HG02870 (cell line): Measurements from ENCODE around the gene LUC7L2.
"Not testable (repeated sequence)": the region's sequence is repeated elsewhere in the genome, so short reads cannot be mapped to it uniquely, and the experiment has no call there.

Experiments
- ATAC-seq: cut with Tn5 transposase; IDR thresholded peaks from one replicate; pipeline ENCODE4 v1.9.1; 2021; ENCODE audit warnings: mild to moderate bottlenecking, moderate library complexity; ENCODE audit not compliant: unreplicated experiment

The LUC7L2 gene

DNA sequence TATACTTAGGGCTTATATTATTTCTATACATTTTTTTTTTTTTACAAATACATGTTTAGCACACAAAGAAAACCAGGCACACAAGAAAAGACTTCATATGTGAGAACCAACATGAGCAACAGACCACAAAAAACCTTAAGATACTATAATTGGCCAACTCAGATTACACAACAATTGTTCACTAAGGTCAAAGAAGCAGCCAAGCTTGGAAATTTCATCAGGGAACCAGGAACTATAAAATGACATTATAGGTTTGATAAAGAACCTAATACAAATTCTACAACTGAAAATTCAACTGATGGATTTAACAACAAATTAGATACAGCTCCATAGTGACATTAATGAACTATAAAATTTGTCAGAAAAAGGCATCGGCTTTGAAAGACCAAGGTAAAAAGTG, 4.4 kb upstream of the LUC7L2 start:
- no peak for ATAC-seq

DNA sequence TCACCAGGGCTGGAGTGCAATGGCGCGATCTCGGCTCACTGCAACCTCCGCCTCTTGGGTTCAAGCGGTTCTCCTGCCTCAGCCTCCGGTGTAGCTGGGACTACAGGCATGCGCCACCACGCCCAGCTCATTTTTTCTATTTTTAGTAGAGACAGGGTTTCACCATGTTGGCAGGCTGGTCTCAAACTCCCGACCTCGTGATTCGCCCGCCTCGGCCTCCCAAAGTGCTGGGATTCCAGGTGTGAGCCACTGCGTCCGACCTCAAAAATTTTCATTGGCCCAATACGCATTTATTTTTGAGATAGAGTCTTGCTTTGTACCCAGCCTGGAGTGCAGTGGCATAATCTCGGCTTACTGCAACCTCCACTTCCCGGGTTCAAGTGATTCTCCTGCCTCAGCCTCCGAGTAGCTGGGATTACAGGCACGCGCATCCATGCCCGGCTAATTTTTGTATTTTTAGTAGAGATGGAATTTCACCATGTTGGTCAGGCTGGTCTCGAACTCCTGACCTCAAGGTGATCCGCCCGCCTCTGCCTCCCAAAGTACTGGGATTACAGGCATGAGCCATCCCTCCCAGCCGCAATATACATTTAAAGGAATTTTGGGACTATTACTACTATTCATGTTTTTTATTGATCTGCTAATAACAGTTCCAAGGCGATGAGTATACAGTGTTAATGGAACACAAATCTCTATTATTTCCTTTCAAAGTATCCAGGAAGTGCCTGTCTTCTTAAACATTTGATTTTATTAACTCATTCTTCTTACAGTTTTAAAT, 1.8 kb upstream of the LUC7L2 start:
- not testable (repeated sequence) for ATAC-seq

DNA sequence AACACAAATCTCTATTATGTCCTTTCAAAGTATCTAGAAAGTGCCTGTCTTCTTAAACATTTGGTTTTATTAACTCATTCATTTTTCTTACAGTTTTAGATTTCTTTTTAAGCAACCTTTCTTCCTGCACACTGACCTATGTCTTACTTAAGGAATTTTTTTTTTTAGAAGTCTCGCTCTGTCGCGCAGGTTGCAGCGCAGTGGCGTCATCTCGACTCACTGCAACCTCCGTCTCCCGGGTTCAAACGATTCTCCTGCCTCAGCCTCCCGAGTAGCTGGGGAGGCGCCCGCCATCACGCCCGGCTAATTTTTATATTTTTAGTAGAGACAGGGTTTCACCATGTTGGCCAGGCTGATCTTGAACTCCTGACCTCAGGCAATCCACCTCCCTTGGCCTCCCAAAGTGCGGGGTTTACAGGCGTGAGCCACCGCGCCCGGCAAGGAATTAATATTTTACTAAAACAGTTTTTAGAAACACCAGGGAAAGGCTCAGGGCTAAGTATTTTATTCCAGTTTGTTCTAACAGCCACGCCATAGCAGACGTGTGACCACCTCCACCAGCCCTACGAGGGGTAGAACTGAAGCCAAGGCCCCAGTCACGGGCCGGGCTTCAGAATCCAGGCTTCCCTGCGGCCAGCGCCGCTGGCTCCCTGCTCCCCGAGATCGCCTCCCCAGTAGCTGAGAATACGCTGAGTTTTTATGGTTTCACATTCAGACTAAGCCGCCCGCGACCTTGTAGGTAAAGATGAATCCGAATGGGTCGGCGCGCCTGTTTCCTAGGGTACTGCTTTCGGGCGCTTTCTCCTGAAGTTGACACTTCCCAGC, 941 bp upstream of the LUC7L2 start:
- peak; percentile 7 for ATAC-seq

DNA sequence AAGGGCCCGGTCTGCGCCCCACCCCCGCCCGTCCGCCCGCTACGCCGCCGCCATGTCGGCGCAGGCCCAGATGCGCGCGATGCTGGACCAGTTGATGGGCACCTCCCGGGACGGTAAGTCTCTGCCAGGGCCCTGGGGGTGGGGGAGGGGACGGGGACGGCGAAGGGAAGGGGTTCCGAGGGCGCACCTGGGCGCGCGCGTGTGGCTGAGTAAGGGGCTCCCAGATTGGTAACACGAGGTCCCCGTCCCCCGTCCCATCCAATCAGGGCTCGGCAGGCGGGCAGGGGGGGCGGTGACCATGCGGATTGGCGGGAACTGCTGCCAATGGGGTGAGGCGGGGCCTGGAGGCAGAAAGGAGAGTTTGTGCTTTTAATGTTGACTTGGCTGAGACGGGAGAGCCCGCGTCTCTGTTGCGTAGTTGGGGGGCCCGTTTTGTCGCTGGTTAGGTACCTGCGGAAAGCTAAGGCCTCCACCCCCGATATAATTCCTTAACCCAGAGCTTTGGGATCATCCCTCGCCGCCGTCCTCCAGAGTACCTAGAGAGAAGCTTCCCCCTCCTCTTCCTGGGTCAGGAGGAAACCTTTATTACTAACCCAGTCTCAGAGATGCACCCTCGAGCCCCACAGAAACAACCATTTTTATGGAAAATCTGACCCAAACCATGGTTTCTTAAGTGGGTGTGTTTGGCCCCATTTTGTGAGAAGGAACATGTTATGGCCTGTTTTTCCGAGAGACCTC, 685 bp downstream of the LUC7L2 start:
- peak; percentile 71 for ATAC-seq

DNA sequence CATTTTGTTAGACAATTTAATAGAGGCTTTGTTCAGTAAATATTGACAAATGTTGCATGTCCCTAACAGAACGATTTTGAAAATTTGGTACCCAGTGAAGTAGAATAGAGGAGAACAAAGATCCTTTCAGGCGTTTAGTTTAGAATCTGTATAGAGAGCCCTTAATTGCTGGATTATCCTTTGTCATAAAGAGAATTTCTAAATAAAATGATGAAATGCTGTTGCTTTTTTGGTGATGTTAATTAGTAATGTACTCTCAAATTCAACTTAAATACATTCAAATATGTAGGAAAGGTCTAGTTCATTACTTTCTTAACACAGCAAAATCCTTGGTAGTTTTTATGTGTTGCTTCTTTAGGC, 1.2 kb downstream of the LUC7L2 start:
- ATAC-seq, result no peak

DNA sequence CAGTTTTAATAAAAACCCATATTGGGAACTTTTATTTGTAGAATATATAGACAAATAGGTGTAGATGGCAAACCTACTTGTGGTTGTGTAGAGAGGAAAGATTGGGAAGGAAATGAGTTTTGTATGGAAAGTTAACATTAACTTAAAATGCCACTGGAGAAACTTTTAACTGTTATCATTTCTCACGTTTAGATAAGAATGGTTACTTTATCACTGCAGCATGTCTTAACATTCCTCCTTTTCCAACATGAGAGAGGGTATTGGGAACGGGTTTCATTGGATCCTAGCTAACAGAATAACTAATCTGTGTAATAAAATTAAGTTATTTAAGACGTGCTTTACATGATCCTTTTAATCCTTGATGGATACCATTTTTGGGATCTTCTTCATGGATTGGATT, 1.8 kb downstream of the LUC7L2 start:
- no peak for ATAC-seq

DNA sequence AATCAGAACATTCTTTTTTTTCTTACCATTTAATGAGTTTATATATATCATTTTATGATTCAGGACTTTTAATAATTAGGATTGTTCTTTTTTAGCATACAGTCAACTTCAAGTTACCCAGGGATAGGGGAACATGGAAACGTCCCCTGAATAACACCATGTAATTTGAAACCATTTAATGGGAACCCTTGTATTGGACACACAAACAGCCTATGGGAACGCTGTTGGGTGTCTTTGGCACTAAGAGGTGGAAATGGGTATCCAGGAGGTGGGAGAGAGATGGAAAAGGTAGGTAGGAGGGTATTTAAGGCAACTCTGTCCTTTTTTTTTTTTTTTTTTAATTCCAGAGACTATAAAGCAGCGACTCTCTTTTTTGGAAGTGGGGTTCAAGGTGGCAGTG, 2.6 kb downstream of the LUC7L2 start:
- ATAC-seq, result no peak

DNA sequence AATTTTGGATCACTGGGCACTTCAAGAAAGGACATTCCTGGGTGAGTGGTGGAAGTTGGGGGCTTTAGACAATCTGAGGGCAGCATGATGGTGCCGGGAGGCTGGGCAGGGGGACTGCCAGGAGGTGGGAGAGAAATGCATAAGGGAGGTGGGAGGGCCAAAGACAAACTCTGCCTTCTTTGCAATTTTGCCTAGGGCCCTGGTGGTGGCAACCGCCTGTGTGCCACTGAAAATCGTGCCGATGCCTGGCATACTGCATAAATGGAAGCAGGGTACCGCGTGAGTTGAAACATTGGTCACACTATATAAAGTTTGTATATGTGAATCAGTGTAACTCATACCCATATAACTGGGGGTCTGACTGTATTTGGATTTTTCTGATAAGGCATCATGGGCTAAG, 3.3 kb downstream of the LUC7L2 start:
- no peak for ATAC-seq

DNA sequence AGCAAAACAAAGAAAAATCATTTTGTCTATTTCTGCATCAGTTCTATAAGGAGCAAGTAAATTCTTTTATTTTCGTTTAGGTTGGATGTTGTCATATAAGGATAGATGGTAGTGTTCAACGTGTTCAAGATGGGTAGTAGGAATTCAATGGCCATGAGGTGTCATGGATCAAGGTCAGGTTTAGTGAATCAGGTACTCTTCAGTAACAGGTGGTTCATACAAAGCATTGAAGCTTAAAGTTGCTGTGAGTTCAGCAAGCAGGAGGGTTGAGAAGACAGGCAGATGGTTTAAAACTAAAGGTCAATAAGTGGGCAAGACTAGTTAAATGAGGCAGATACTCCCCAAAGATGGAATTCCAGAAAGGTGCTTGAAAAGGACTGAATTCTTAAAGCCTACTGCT, 5.6 kb downstream of the LUC7L2 start:
- ATAC-seq, result no peak

DNA sequence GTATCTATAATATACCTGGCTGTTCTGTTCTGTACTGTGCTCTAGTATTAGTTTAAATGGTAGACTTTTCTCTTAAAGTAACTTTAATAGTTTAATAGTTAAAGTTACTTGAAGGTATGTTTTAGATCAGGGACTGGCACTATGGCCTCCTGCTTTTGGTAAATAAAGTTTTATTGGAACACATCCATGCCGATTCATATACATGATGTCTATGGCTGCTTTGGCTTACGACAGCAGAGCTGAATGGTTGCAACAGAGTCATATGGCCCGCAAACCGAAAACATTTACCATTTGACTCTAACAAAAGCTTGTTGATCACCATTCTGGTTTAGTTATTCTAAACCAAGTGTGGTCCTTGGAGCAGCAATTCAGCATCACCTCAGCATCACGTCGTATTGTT, 6.7 kb downstream of the LUC7L2 start:
- no peak for ATAC-seq

DNA sequence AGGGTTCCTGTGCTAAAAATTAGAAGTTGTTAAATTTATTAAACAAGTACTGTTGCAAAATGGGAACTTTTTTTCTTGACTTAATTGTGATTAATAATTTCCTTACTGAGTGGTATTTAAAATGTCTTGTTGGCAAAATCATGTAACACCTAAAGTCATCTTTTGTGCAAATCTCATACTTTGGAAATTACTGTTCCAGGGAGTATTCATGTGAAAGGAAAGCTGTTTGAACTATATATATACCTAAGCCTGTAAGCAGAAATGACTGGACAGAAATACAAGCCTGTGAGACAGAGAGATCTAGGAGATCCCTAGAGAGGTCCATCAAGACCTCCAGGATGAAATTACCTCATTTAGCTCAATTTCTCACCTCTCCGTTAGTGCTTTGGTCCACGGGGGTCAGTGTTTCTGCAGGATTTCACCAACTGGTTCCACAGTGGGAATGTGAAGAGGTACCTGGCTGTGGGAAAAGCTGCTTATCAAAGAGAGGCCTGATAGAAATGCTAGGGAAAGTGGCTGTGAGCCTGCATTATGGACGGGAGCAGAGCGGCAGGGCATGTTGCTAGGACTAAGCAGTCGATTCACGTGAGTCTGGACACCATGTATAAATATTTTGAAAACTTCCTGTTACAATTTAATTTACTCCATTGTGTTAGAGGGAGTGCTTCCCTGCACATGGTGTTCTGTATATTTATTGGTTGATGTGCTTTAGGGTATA, 7.9 kb downstream of the LUC7L2 start:
- ATAC-seq, result no peak

DNA sequence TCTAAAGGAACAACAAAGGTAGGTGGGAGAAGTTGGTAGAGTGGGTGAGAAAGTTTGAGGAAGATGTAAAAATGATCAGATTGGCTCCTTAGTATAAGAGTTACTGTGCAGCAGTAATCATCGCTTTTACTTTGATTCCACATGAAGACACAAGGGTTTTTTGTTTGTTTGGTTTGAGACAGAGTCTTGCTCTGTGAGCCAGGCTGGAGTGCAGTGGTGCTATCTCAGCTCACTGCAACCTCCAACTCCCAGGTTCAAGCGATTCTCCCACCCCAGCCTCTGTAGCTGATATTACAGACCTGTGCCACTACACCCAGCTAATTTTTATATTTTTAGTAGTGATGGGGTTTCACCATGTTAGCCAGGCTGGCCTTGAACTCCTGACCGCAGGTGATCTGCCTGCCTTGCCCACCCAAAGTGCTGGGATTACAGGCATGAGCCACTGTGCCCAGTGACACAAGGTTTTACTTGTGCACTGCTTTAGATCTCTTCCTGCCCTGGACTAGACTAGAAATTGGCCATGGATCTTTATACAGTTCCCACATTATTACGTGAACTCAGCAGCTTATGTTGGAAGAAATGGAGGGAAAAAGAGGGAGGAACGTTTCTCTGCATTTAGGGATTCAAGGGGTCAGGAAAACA, 10.7 kb downstream of the LUC7L2 start:
- no peak for ATAC-seq

DNA sequence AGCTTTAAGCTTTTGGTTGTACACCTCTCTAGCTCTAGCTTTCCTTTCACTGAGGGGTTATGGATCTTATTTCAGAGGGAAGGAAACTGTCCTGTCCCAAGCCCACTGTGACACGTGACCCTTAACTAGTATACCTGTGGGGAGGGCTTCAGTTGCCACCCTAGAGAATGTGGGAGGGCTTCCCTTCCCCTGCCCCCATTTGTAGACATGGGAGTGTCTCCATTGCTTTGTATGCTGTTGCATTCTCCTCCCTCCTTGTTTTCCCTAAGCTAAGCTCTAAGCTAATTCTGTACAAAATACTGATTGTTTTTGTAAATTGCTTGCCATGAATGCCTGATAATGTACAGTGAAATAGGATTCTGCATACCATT, 11.2 kb downstream of the LUC7L2 start:
- no peak for ATAC-seq

DNA sequence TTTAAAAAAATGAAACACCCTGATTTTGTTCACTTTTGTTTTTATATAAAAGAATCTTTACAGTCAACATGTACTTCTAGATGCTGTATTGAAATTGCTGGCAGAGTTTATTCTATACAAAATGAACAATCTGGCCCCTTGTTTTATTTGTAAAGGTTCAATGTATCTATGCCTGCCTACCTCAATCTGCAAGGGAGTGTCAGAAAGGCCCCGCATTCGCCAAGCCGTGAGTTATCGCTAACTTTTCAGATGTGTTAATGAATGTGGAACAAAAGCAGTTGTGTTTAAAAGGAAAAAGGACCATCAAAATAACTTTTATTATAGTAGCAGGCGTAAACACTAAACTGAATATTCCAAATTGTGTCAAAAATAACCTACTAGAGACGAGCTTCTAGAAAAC, 14.6 kb downstream of the LUC7L2 start:
- ATAC-seq, result no peak

DNA sequence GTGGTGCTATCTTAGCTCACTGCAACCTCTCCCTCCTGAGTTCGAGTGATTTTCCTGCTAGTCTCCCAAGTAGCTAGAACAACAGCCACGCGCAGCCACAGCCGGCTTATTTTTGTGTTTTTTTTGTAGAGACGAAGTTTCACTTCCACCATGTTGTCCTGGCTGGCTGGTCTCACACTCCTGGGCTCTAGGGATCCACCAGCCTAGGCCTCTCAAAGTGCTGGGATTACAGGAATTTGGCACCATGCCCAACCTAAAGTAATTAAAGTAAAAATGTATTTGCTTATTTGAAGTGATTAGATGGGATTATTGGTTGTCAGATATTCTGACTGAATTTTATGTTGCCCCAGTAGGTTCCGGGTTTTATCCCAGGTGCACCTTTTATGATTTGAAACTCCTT, 22.7 kb downstream of the LUC7L2 start:
- no peak for ATAC-seq

DNA sequence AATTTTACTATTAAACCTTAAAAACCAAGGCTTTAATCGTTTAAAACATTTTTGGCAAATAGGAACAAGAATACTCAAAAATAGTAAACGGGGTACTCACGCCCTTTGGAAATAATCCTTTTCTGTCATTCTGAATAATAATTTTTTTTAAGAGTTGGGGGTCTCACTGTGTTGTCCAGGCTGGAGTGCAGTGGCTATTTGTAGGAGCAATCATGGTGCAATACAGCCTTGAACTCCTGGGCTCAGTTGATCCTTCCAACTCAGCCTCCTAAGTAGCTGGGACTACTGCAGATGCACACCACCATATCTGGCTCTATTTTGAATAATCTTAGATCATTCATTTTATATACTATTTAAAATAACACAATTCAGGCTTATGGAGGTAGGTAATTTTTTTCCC, 24.9 kb downstream of the LUC7L2 start:
- ATAC-seq, result no peak

DNA sequence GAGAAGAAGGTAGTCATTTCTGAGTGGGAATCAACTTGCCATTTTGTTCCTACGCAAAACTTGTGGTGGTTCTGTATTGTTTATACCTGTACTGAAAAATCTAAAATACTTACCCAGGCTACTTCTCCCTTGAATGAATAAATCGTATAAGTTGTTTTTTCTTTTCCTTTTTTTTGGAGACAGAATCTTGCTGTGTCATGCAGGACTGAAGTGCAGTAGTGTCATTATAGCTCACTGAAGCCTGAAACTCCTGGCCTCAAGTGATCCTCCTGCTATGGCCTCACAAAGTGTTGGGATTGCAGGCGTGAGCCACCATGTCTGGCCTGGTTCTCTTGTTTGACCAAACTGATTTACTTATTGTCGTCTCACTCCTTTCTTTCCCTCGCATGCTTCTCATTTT, 27.9 kb downstream of the LUC7L2 start:
- no peak for ATAC-seq

DNA sequence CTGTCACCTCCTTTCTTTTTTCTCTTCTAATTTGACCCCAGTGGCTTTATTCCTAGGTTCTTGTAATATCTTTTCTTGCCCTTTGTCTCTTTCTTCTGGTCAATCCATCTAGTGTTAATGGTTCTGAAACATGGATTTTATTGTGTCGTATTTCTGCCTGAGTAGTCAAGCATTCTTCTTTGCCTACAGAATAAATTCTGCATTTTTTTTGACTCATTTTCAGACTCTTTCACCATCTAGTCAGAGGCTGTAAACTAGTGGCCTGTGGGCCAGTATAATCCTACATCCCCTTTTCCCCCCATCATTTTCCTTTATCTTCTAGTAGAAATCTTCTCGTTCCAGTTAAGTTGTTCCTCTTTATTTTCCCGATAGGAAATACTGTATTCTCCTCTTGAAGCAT, 29.4 kb downstream of the LUC7L2 start:
- ATAC-seq, result no peak

DNA sequence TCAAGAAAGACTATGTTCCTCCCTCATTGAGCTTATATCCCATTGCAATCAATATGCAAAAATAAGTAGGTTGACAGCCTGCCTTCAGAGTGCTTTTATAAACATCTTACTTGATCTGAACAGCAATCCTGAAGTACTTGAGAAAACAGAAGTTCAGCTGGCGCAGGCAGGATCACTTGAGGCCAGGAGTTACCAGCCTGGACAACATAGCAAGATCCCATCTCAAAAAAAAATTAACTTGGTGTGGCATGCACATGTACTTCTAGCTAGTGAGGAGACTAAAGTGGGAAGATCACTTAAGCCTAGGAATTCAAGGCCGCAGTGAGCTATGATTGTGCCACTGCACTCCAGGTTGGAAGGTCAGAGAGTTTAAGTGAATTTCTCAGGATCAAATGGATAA, 30.1 kb downstream of the LUC7L2 start:
- no peak for ATAC-seq

DNA sequence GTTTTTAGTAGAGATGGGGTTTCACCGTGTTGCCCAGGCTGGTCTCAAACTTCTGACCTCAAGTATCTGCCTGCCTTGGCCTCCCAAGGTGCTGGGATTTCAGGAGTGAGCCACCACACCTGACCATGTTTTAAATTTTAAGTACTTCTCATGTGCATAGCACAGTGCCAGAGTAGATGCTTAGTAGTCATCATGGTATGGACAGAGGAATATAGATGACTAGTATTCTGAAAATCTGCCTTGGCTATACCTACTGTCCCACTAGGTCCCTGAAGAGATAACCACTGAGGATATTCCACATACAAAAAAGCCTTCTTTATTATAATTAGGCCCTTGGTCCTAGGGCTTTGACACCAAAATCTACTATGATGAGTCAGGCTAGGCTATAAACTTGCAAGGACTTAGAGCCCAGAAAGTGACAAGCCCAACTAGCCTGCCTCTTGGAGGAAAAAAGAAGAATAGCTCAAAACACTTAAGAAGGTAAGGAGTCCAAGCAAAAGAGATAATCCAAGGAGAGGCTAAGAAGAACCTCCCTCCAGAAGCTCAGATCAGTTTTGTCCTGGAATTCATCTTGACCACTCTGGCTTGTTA, 34.0 kb downstream of the LUC7L2 start:
- no peak for ATAC-seq
